Urothelium cell line (cell line): ENCODE data around the gene PDIA2.
"Not testable (repeated sequence)": the region's sequence is repeated elsewhere in the genome, so short reads cannot be mapped to it uniquely, and the experiment has no call there.

Source experiments
- DNase-seq: peaks from one replicate; pipeline ENCODE4 v3.0.0; 2011; ENCODE audit warnings: low spot score, mixed read lengths
- FAIRE-seq: peaks from 2 replicates; lab custom pipeline; 2011; peaks lifted over from hg19 to GRCh38; lab: Jason Lieb, UNC

PDIA2 gene

GRCh38 chr16:324451-325334 lies 41.7 kb downstream of the PDIA2 start:
- FAIRE-seq = no peak

GRCh38 chr16:325375-326145 lies 42.6 kb downstream of the PDIA2 start:
- FAIRE-seq (no peak), DNase-seq (no peak)

More at GRCh38 chr16:324451-325334, 41.7 kb downstream of the PDIA2 start:
- DNase-seq = no peak

DNA sequence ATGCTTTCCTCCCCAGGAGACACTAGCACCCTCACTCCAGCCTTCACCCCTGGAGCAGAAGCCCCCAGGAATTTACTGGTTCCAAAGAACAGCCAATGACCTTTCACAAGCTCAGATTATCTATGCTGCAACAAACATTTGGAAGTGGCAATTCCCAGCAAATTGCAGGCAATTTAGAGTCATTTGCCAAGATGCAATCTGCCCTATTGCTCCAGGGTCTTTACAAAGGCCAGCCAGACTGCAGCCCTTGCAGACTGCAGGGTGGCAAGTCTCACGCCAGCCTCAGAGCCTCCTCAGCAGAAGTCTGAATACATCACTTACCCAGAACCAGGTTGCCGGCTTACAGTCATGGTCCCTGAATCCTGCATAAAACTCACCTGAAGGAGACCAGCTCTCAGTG lies 47.8 kb downstream of the PDIA2 start:
- FAIRE-seq = no peak
- no peak for DNase-seq

DNA sequence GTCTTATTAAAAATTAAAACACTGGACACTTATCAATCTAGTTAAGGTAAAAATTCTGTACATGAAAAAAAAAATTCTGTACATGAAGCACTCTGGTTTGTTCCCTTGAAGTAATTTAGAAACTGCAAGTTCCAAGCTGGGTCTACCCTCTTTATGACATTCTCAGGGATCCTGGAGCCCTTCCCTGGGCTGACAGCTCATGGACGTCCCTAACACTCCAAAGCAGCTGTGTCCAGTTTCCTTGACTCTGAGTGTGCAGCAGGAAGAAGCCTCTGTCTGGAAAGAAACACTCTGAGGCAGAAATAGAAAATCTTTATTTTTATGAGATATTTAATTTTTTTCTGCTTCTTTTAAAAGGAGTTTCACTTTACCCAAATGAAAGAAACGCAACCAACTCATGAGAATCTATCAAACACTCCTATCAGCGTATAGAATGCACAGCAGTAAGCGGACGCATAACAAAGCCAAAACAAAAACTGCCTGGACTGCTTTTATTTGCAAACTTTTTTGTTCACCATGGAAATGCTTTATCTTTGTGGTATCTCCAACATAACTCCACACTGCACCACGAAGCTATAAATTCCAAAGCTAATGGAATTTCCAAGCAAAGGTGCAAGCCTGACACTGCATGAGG lies 48.3 kb downstream of the PDIA2 start:
- not testable (repeated sequence) for FAIRE-seq, DNase-seq

DNA sequence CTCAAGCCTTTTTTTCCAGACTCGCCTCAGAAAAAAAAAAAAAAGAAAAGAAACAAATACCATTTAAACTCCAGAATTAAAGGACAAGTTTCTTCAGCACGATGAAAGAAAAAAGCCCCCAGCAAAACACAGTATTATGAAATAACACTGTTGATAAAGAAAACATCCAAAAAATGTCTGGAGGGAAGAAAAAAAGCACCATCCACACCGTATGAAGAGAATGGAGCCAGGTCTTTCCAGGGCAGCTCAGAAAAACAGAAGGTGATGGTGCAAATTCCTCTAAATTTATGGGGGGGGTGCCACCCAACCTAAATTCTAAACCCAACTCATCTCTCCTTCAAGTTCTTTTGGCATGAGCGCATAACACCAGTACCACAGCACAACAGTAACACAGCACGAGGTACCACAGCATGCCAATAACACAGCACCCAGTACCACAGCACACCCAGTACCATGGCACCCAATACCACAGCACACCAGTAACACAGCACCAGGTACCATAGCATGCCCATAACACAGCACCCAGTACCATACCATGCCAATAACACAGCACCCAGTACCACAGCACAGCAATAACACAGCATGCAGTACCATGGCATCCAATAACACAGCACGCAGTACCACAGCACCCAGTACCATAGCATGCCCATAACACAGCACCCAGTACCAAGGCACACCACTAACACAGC lies 50.6 kb downstream of the PDIA2 start:
- FAIRE-seq (no peak), DNase-seq (no peak)

GRCh38 chr16:334164-334832 lies 51.3 kb downstream of the PDIA2 start:
- not testable (repeated sequence) for DNase-seq
- FAIRE-seq = peak; percentile 83

GRCh38 chr16:334861-335632 lies 52.1 kb downstream of the PDIA2 start:
- FAIRE-seq = peak; percentile 74
- DNase-seq = not testable (repeated sequence)

DNA sequence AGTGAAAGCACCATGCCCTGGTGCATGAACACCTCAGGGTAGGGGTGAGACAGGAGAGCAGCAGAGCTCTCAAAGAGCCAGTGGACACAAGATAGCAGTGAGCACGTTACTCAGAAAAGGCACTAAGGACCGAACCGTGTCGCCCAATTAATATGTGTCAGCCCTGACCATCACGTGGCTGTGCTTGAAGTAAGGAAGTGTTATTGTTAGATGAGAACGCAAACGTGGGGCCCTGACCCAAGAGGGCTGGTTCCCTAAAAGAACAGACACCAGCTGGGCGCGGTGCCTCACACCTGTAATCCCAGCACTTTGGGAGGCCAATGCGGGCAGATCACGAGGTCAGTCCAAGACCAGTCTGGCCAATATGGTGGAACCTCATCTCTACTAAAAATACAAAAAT lies 53.3 kb downstream of the PDIA2 start:
- DNase-seq = no peak
- FAIRE-seq = no peak
